K562 treated with DMSO at 1 percent for 12 hours (cell line): Measurements from ENCODE around the gene LIMK2. TPM values are rescaled to one million over a fixed set of nuclear protein-coding genes. Genes with fewer than 3 reads are reported as not detected.

Experiments used
- total RNA-seq: library from RNA; unstranded; fragments of 300-600 nt; gene quantifications from 2 replicates; pipeline ENCODE4 v1.2.3, GENCODE V29; 2022; ENCODE audit not compliant: insufficient read depth

The LIMK2 gene
- 7.3 and 13.9 TPM in 2 replicates for total RNA-seq

DNA sequence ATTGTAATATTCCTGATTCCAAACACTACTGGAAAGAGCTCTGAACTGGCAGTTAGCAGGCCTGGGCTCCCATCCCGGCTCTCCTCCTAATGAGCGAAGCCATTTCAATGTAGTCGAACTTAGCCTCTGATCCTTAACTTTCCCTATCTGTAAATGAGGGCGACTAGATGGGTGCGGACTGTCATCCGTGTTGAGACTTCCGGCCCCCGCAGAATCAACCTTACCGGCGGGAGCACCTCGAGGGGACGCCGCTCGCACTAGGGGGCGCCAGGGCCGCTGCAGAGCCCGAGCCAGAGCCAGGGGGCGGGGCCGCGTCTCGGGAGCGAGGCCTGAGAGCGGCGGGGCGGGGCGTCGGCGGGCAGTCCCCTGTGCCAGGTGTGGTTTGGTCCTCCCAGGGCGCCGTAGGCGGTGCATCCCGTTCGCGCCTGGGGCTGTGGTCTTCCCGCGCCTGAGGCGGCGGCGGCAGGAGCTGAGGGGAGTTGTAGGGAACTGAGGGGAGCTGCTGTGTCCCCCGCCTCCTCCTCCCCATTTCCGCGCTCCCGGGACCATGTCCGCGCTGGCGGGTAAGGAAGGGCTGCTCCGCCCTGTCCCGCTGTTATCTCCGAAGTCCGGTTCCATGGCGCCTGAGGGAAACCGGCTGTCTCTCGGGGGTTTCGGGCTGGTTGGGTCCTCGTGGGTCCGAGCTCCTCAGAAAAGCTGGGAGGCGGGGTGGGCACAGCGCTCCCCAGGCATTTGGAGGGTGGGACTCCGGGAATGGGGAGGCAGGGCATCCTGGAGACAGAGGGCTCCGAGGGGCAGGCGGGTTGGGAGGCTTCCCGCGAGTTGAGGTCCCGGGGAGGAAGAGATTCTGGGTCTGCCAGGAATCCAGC is at the start of gene LIMK2:
Gene LIMK2 (plus strand): TSS at position 437 of the 869 bp plus-strand sequence. CDS start 111 bp downstream, at position 548.

DNA sequence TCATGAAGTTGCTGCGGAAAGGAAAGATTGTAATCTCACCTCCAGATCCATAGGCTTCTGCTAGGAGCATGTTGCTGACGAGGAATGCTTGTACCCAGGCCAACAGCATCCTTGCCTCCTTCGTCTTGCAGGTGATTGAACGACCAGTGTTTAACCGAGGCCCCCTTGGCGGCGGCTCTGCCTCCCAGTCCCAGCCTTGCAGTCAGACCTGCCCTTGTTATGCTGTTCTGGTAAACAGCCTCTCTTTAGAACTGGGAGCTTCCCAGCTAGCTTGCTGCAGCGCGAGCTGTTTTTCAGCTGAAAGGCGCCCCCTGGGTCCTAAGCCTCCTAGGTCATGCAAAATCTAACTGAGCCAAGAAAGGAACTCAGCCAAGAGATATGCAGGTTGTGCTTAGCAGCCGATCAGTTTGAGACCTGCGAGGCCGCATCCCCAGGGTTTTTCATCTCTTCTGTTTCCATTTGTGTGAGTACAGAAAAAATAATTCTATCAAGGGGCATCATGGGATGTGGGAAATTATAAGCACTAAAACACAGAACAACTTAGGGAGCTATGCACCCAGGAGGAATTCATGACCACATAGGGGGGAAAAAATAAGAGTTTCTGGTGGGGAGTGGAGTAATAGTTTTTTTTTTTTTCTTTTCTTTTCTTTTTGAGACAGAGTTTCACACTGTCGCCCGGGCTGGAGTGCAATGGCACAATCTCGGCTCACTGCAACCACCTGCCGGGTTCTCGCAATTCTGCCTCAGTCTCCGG is 80.3 kb downstream of the LIMK2 start, which contains the start of gene PIK3IP1:
Gene PIK3IP1 (minus strand): TSS at position 253 of the 754 bp plus-strand sequence. CDS start 144 bp downstream, at position 109.

Other genes starting within 250 kb of the LIMK2 start
- 11.3 and 19.0 TPM in 2 replicates for gene MORC2, start 243.5 kb upstream of the LIMK2 start, total RNA-seq
- 9.1 and 48.2 TPM in 2 replicates for gene TUG1, start 243.0 kb upstream of the LIMK2 start, total RNA-seq
- 27.8 and 42.3 TPM in 2 replicates for gene SMTN, start 131.0 kb upstream of the LIMK2 start, total RNA-seq
- gene SELENOM, start 104.7 kb upstream of the LIMK2 start, total RNA-seq: 61.9 and 124 TPM in 2 replicates
- 23.7 and 24.6 TPM in 2 replicates for gene INPP5J, start 89.3 kb upstream of the LIMK2 start, total RNA-seq
- 0.83 TPM in 1 of 2 replicates, not detected in the other for gene PLA2G3, start 71.8 kb upstream of the LIMK2 start, total RNA-seq
- 15.3 and 25.5 TPM in 2 replicates for gene RNF185, start 52.1 kb upstream of the LIMK2 start, total RNA-seq
- 0.66 and 2.4 TPM in 2 replicates for gene PIK3IP1, start 80.2 kb downstream of the LIMK2 start, total RNA-seq
- 4.7 and 7.1 TPM in 2 replicates for gene PATZ1, start 134.0 kb downstream of the LIMK2 start, total RNA-seq
- gene DRG1, start 187.3 kb downstream of the LIMK2 start, total RNA-seq: 52.3 and 60.7 TPM in 2 replicates